IgD-negative memory B cell (primary cell): ENCODE measurements around the gene NUBPL. TPM values are rescaled to one million over a fixed set of nuclear protein-coding genes. Genes with fewer than 3 reads are reported as not detected.
"Not testable (repeated sequence)": the region's sequence is repeated elsewhere in the genome, so short reads cannot be mapped to it uniquely, and the experiment has no call there.

ENCODE experiments used
- H3K27ac Mint-ChIP-seq, 3 donors: one replicate each; pipeline ENCODE4 v1.8.0; 2020 to 2022; ENCODE audit warnings: mild to moderate bottlenecking in 3 of 3, mixed read lengths in 3 of 3, moderate library complexity in 1 of 3
- H3K27me3 Mint-ChIP-seq: one replicate; pipeline ENCODE4 v1.8.0; 2021; ENCODE audit warnings: mixed read lengths
- H3K36me3 Mint-ChIP-seq: one replicate; pipeline ENCODE4 v1.8.0; 2020; ENCODE audit warnings: mild to moderate bottlenecking, mixed read lengths
- H3K4me1 Mint-ChIP-seq, 3 donors: one replicate each; pipeline ENCODE4 v1.8.0; 2020 to 2022; ENCODE audit warnings: mixed read lengths in 3 of 3, mild to moderate bottlenecking in 1 of 3
- H3K4me3 Mint-ChIP-seq, 4 donors: one replicate each; pipeline ENCODE4 v1.8.0; 2020 to 2022; ENCODE audit warnings: mild to moderate bottlenecking in 4 of 4, mixed read lengths in 4 of 4, moderate library complexity in 3 of 4
- H3K9me3 Mint-ChIP-seq, 3 donors: one replicate each; pipeline ENCODE4 v1.8.0; 2020 to 2021; ENCODE audit warnings: mixed read lengths in 3 of 3, mild to moderate bottlenecking in 1 of 3
- polyA plus RNA-seq: library from polyadenylated mRNA; unstranded; fragments of 300-500 nt; fragmentation: Illumina TruSeq; gene quantifications from one replicate; pipeline ENCODE4 v1.2.3, GENCODE V29; 2021

The NUBPL gene
- polyA plus RNA-seq, 1 donor from 2014 or later = 9.6 TPM

GRCh38 chr14:31889297-31889696, 328.1 kb downstream of the NUBPL start:
- peaks cover 4 to 11% (median 6%) of the 10 kb centered on the region in 3 donors for H3K4me1 Mint-ChIP-seq
- no peak overlapping the region for H3K4me3 Mint-ChIP-seq
- no peaks in the 10 kb centered on the region for H3K9me3 Mint-ChIP-seq
- peaks cover 5% of the 10 kb centered on the region for H3K27me3 Mint-ChIP-seq
- H3K27ac Mint-ChIP-seq = peak overlapping the region in 1 of 3 donors; percentile 17
- H3K36me3 Mint-ChIP-seq = no peaks in the 10 kb centered on the region

- not testable (repeated sequence) for H3K4me3 Mint-ChIP-seq, H3K27ac Mint-ChIP-seq, H3K36me3 Mint-ChIP-seq, H3K27me3 Mint-ChIP-seq, H3K9me3 Mint-ChIP-seq
- H3K4me1 Mint-ChIP-seq = peaks cover 4 to 11% (median 9%) of the 10 kb centered on the region in 3 donors
Measured at GRCh38 chr14:31890202-31890601, 329.0 kb downstream of the NUBPL start.

- H3K9me3 Mint-ChIP-seq = no peaks in the 10 kb centered on the region
- H3K4me3 Mint-ChIP-seq = peak overlapping the region in 1 of 4 donors; percentile 7
- no peak overlapping the region for H3K27ac Mint-ChIP-seq
- no peaks in the 10 kb centered on the region for H3K36me3 Mint-ChIP-seq
- peaks cover 4 to 15% (median 14%) of the 10 kb centered on the region in 3 donors for H3K4me1 Mint-ChIP-seq
- H3K27me3 Mint-ChIP-seq = peaks cover 8% of the 10 kb centered on the region
Measured at GRCh38 chr14:31893221-31893757, 332.1 kb downstream of the NUBPL start.

GRCh38 chr14:31894351-31894750, 333.1 kb downstream of the NUBPL start:
- peaks cover 8 to 19% (median 11%) of the 10 kb centered on the region in 3 donors for H3K4me1 Mint-ChIP-seq
- H3K36me3 Mint-ChIP-seq = no peaks in the 10 kb centered on the region
- no peak overlapping the region for H3K4me3 Mint-ChIP-seq
- peak overlapping the region in 1 of 3 donors; percentile 32 for H3K27ac Mint-ChIP-seq
- H3K27me3 Mint-ChIP-seq = peaks cover 8% of the 10 kb centered on the region
- no peaks in the 10 kb centered on the region for H3K9me3 Mint-ChIP-seq

GRCh38 chr14:31895206-31895605, 334.0 kb downstream of the NUBPL start:
- Mint-ChIP-seq H3K4me1 (peaks cover 8 to 19% (median 12%) of the 10 kb centered on the region in 3 donors), H3K36me3 (no peaks in the 10 kb centered on the region), H3K27me3 (peaks cover 8% of the 10 kb centered on the region), H3K27ac (no peak overlapping the region), H3K9me3 (no peaks in the 10 kb centered on the region), H3K4me3 (no peak overlapping the region)

- no peak overlapping the region for H3K27ac Mint-ChIP-seq
- H3K36me3 Mint-ChIP-seq = no peaks in the 10 kb centered on the region
- peaks cover 8% of the 10 kb centered on the region for H3K27me3 Mint-ChIP-seq
- no peak overlapping the region for H3K4me3 Mint-ChIP-seq
- peaks cover 8 to 19% (median 12%) of the 10 kb centered on the region in 3 donors for H3K4me1 Mint-ChIP-seq
- no peaks in the 10 kb centered on the region for H3K9me3 Mint-ChIP-seq
Measured at GRCh38 chr14:31895646-31896045, 334.4 kb downstream of the NUBPL start.

- H3K36me3 Mint-ChIP-seq = no peaks in the 10 kb centered on the region
- H3K27me3 Mint-ChIP-seq = peaks cover 8% of the 10 kb centered on the region
- H3K4me1 Mint-ChIP-seq = peaks cover 8 to 19% (median 12%) of the 10 kb centered on the region in 3 donors
- H3K4me3 Mint-ChIP-seq = peak overlapping the region in 1 of 4 donors; percentile 29
- H3K27ac Mint-ChIP-seq = no peak overlapping the region
- no peaks in the 10 kb centered on the region for H3K9me3 Mint-ChIP-seq
Measured at GRCh38 chr14:31897581-31898186, 336.5 kb downstream of the NUBPL start.

- Mint-ChIP-seq H3K27ac (peak overlapping the region in 2 of 3 donors; percentile 11 to 60), H3K27me3 (peaks cover 5% of the 10 kb centered on the region), H3K9me3 (no peaks in the 10 kb centered on the region), H3K4me1 (peaks cover 8 to 19% (median 12%) of the 10 kb centered on the region in 3 donors), H3K4me3 (peak overlapping the region in 2 of 4 donors; percentile 44 to 72), H3K36me3 (no peaks in the 10 kb centered on the region)
Measured at GRCh38 chr14:31898838-31899528, 337.8 kb downstream of the NUBPL start.

- no peaks in the 10 kb centered on the region for H3K36me3 Mint-ChIP-seq
Measured at GRCh38 chr14:31902002-31902401, 340.8 kb downstream of the NUBPL start.

GRCh38 chr14:31902945-31903646, 341.9 kb downstream of the NUBPL start:
- no peak overlapping the region for H3K4me3 Mint-ChIP-seq
- no peaks in the 10 kb centered on the region for H3K36me3 Mint-ChIP-seq
- H3K4me1 Mint-ChIP-seq = peaks cover 7 to 9% (median 8%) of the 10 kb centered on the region in 3 donors
- no peak overlapping the region for H3K27ac Mint-ChIP-seq
- peaks cover 0 to 5% (median 0%) of the 10 kb centered on the region in 3 donors for H3K9me3 Mint-ChIP-seq
- no peaks in the 10 kb centered on the region for H3K27me3 Mint-ChIP-seq

More at GRCh38 chr14:31902002-31902401, 340.8 kb downstream of the NUBPL start:
- Mint-ChIP-seq H3K27ac (no peak overlapping the region), H3K4me1 (peaks cover 8 to 14% (median 12%) of the 10 kb centered on the region in 3 donors), H3K27me3 (no peaks in the 10 kb centered on the region), H3K4me3 (no peak overlapping the region), H3K9me3 (peaks cover 0 to 5% (median 0%) of the 10 kb centered on the region in 3 donors)

- Mint-ChIP-seq H3K27me3 (no peaks in the 10 kb centered on the region), H3K36me3 (no peaks in the 10 kb centered on the region), H3K27ac (peak overlapping the region in 1 of 3 donors; percentile 24), H3K9me3 (peaks cover 4 to 37% (median 12%) of the 10 kb centered on the region in 3 donors), H3K4me1 (no peaks in the 10 kb centered on the region), H3K4me3 (no peak overlapping the region)
Measured at GRCh38 chr14:31909977-31910376, 348.8 kb downstream of the NUBPL start.

Other genes starting within 250 kb of the NUBPL start
- gene HEATR5A, start 140.9 kb upstream of the NUBPL start, polyA plus RNA-seq = 10.2 TPM
- gene DTD2, start 103.9 kb upstream of the NUBPL start, polyA plus RNA-seq = 22.1 TPM
- gene GPR33, start 73.4 kb upstream of the NUBPL start, polyA plus RNA-seq = not detected